H1 (cell line): Measurements from ENCODE around the gene COL26A1. TPM values are rescaled to one million over a fixed set of nuclear protein-coding genes. Genes with fewer than 3 reads are reported as not detected.

Experiments used
- CTCF ChIA-PET: fragments of 300-600 bp; sonication (Branson Sonifier 250); formaldehyde crosslinking; loops from one replicate; lab custom pipeline; 2021; ENCODE audit not compliant: partially characterized antibody; lab: Charles Lee
- POLR2A ChIA-PET: fragments of 300-600 bp; sonication (Branson Sonifier 250); formaldehyde crosslinking; loops from one replicate; lab custom pipeline; 2021; ENCODE audit warnings: inconsistent platforms; ENCODE audit not compliant: partially characterized antibody; lab: Charles Lee
- DNase-seq, 2 experiments: peaks; one replicate each; pipeline versions ENCODE4 v3.0.0 to v3.0.0-alpha.2; 2010 to 2022; ENCODE audit warnings: low spot score in 2 of 2, low read depth in 1 of 2, mixed read lengths in 1 of 2
- FAIRE-seq: peaks from 2 replicates; lab custom pipeline; 2011; peaks lifted over from hg19 to GRCh38; lab: Jason Lieb, UNC
- H2AFZ ChIP-seq: 2 replicates; pipeline ENCODE4 v1.8.1; 2012; ENCODE audit warnings: low read length, inconsistent platforms
- H2AK5ac ChIP-seq: 2 replicates; pipeline ENCODE4 v1.6.1; 2013; ENCODE audit warnings: low read depth, low read length
- H2BK120ac ChIP-seq: replicated peaks from 2 replicates; pipeline ENCODE3; 2013; ENCODE audit warnings: low read depth, low read length, inconsistent platforms
- H2BK12ac ChIP-seq: 2 replicates; pipeline ENCODE4 v1.6.1; 2013; ENCODE audit warnings: low read depth, low read length
- H2BK15ac ChIP-seq: 2 replicates; pipeline ENCODE4 v1.6.1; 2013; ENCODE audit warnings: low read length
- H2BK20ac ChIP-seq: 2 replicates; pipeline ENCODE4 v1.6.1; 2013; ENCODE audit warnings: low read length
- H2BK5ac ChIP-seq: 2 replicates; pipeline ENCODE4 v1.6.1; 2013; ENCODE audit warnings: low read depth, low read length
- H3K14ac ChIP-seq: 2 replicates; pipeline ENCODE4 v1.6.1; 2013; ENCODE audit warnings: inconsistent platforms; ENCODE audit not compliant: insufficient read length
- H3K18ac ChIP-seq: 2 replicates; pipeline ENCODE4 v1.6.1; 2013; ENCODE audit warnings: low read length; ENCODE audit errors: extremely low read depth
- H3K23ac ChIP-seq: 2 replicates; pipeline ENCODE4 v1.6.1; 2013; ENCODE audit warnings: inconsistent platforms; ENCODE audit not compliant: insufficient read length
- H3K23me2 ChIP-seq: 2 replicates; pipeline ENCODE4 v1.6.1; 2013; ENCODE audit warnings: low read depth, low read length
- H3K27ac ChIP-seq: 2 replicates; pipeline ENCODE4 v1.6.1; 2011; ENCODE audit warnings: low read depth, low read length, inconsistent platforms
- H3K27me3 ChIP-seq, 4 experiments: replicated peaks in 1 of 4; 1 replicate in 1 of 4; 2 replicates in 3 of 4; pipeline versions ENCODE4 v1.6.1 to v1.8.1; 2011 to 2013; ENCODE audit warnings: low read length in 3 of 4, mild to moderate bottlenecking in 3 of 4, inconsistent platforms in 2 of 4, mixed read lengths in 2 of 4, moderate library complexity in 1 of 4; ENCODE audit not compliant: control insufficient read depth in 3 of 4, insufficient read depth in 3 of 4; ENCODE audit errors: extremely low read depth in 1 of 4
- H3K36me3 ChIP-seq, 4 experiments: 2 replicates each; pipeline versions ENCODE4 v1.6.1 to v1.8.1; 2011 to 2013; ENCODE audit warnings: mild to moderate bottlenecking in 4 of 4, low read length in 3 of 4, moderate library complexity in 2 of 4, control low read depth in 1 of 4, inconsistent platforms in 1 of 4; ENCODE audit not compliant: insufficient read depth in 4 of 4, control insufficient read depth in 2 of 4
- H3K4ac ChIP-seq: replicated peaks from 2 replicates; pipeline ENCODE3; 2013; ENCODE audit warnings: low read length, low read depth, mixed read lengths, inconsistent platforms; ENCODE audit not compliant: insufficient read length
- H3K4me1 ChIP-seq, 4 experiments: replicated peaks in 1 of 4; 1 replicate in 1 of 4; 2 replicates in 3 of 4; pipeline versions ENCODE4 v1.6.1 to v1.8.1; 2011 to 2013; ENCODE audit warnings: low read length in 3 of 4, inconsistent platforms in 2 of 4, mixed read lengths in 1 of 4; ENCODE audit not compliant: insufficient read depth in 4 of 4, control insufficient read depth in 3 of 4
- H3K4me2 ChIP-seq, 2 experiments: 2 replicates each; pipeline versions ENCODE4 v1.6.1 to v1.8.1; 2011 to 2013; ENCODE audit warnings: low read depth in 2 of 2, low read length in 2 of 2, control low read depth in 1 of 2, inconsistent platforms in 1 of 2, mild to moderate bottlenecking in 1 of 2; ENCODE audit not compliant: insufficient read depth in 1 of 2
- H3K4me3 ChIP-seq, 4 experiments: fragments of 200-600, 300-600 bp in 1 of 4; sonication (generic), shearing (Covaris generic), sonication (Bioruptor Twin) in 1 of 4; 2 replicates each; pipeline versions ENCODE4 v1.5.1 to v1.8.1; 2011 to 2016; ENCODE audit warnings: low read length in 4 of 4, low read depth in 3 of 4, control low read depth in 2 of 4, inconsistent platforms in 2 of 4, mild to moderate bottlenecking in 2 of 4, mixed read lengths in 1 of 4, moderate library complexity in 1 of 4; ENCODE audit not compliant: insufficient read depth in 2 of 4; ENCODE audit errors: extremely low read depth in 1 of 4
- H3K56ac ChIP-seq: replicated peaks from 2 replicates; pipeline ENCODE3; 2013; ENCODE audit warnings: low read depth, mild to moderate bottlenecking, mixed read lengths, low read length, inconsistent platforms; ENCODE audit not compliant: insufficient read length
- H3K79me1 ChIP-seq: 2 replicates; pipeline ENCODE4 v1.6.1; 2013; ENCODE audit warnings: low read depth, low read length, control low read depth
- H3K79me2 ChIP-seq, 2 experiments: 2 replicates each; pipeline versions ENCODE4 v1.6.1 to v1.8.1; 2012 to 2013; ENCODE audit warnings: low read length in 2 of 2, mild to moderate bottlenecking in 2 of 2, inconsistent platforms in 1 of 2; ENCODE audit not compliant: insufficient read depth in 2 of 2, control insufficient read depth in 1 of 2
- H3K9ac ChIP-seq, 4 experiments: replicated peaks in 1 of 4; 1 replicate in 1 of 4; 2 replicates in 3 of 4; pipeline versions ENCODE4 v1.6.1 to v1.8.1; 2011 to 2013; ENCODE audit warnings: low read depth in 3 of 4, low read length in 3 of 4, control low read depth in 2 of 4, mild to moderate bottlenecking in 2 of 4, moderate library complexity in 2 of 4, inconsistent platforms in 1 of 4; ENCODE audit errors: extremely low read depth in 1 of 4
- H3K9me3 ChIP-seq, 2 experiments: 2 replicates each; pipeline versions ENCODE4 v1.6.1 to v1.8.1; 2012 to 2013; ENCODE audit warnings: mild to moderate bottlenecking in 2 of 2, moderate library complexity in 2 of 2, control low read depth in 1 of 2, inconsistent platforms in 1 of 2, low read depth in 1 of 2, low read length in 1 of 2, mixed read lengths in 1 of 2; ENCODE audit not compliant: insufficient read depth in 2 of 2
- H4K20me1 ChIP-seq, 2 experiments: replicated peaks in 1 of 2; 2 replicates each; pipeline versions ENCODE3 to v1.8.1; 2011 to 2013; ENCODE audit warnings: inconsistent platforms in 2 of 2, low read length in 2 of 2, mild to moderate bottlenecking in 1 of 2; ENCODE audit not compliant: insufficient read depth in 2 of 2, control insufficient read depth in 1 of 2
- H4K5ac ChIP-seq: 2 replicates; pipeline ENCODE4 v1.6.1; 2013; ENCODE audit warnings: low read length, low read depth, mixed read lengths, inconsistent platforms; ENCODE audit not compliant: insufficient read length
- H4K8ac ChIP-seq: 2 replicates; pipeline ENCODE4 v1.8.0; 2013; ENCODE audit warnings: mild to moderate bottlenecking, moderate library complexity, low read length, inconsistent platforms; ENCODE audit not compliant: insufficient read depth; ENCODE audit errors: extremely low read depth
- H4K91ac ChIP-seq: replicated peaks from 2 replicates; pipeline ENCODE3; 2013; ENCODE audit warnings: low read length, mixed read lengths, inconsistent platforms; ENCODE audit not compliant: insufficient read length
- KDM1A ChIP-seq: fragments of 200-600, 300-600 bp; sonication (generic); IDR thresholded peaks from 2 replicates; pipeline ENCODE4 v1.7.1; 2016; ENCODE audit warnings: mild to moderate bottlenecking, low read length, borderline replicate concordance
- MAFK ChIP-seq: IDR thresholded peaks from 2 replicates; pipeline ENCODE4 v1.6.1; 2012; ENCODE audit warnings: low read depth, mild to moderate bottlenecking, improper control_type of control experiment, low read length
- SIN3A ChIP-seq, 2 experiments: IDR thresholded peaks in 1 of 2; conservative IDR thresholded peaks in 1 of 2; 2 replicates each; pipeline ENCODE4 v1.6.1; 2011 to 2012; ENCODE audit warnings: low read length in 2 of 2, improper control_type of control experiment in 1 of 2, low read depth in 1 of 2, mild to moderate bottlenecking in 1 of 2
- TEAD4 ChIP-seq: IDR thresholded peaks from 2 replicates; pipeline ENCODE4 v1.6.1; 2012; ENCODE audit warnings: low read depth, low read length, inconsistent platforms, mixed read lengths
- whole genome bisulfite sequencing, 2 experiments: shearing (Covaris generic) in 1 of 2; methylation state at CpG; one replicate each; pipeline versions ENCODE4 v1.1.6 to v1.1.7; 2013 to 2015; ENCODE audit warnings: low lambda C conversion rate in 2 of 2, mixed read lengths in 2 of 2, inconsistent platforms in 1 of 2, low coverage in 1 of 2, missing lambda C conversion rate in 1 of 2; ENCODE audit not compliant: insufficient replicate concordance in 2 of 2, insufficient coverage in 1 of 2, insufficient read length in 1 of 2; ENCODE audit errors: extremely low coverage in 1 of 2, missing lambda C conversion rate in 1 of 2; 5-methylcytosine and 5-hydroxymethylcytosine counted together
- polyA plus RNA-seq, 7 experiments: library from polyadenylated mRNA; depleted of rRNA in 3 of 7; stranded (reverse) in 5 of 7; unstranded in 2 of 7; fragments of >200 nt in 5 of 7; fragments of 200-250 nt in 2 of 7; gene quantifications; 1 replicate in 5 of 7; 2 replicates in 1 of 7; 4 replicates in 1 of 7; pipeline versions ENCODE4 v1.2.1 to v1.2.3, GENCODE V29; 2011 to 2013; ENCODE audit warnings: missing spikeins in 2 of 7, mixed read lengths in 2 of 7
- total RNA-seq: library from RNA; stranded (reverse); fragmentation: NEBNext Ultra II Directional; extraction: Animal tissue kit (Norgen Biotek cat#: 25700); gene quantifications from 2 replicates; pipeline ENCODE4 v1.2.1, GENCODE V29; 2021

Gene COL26A1
- total and polyA plus RNA-seq, 2 of the 8 experiments (the other 6 are each of a cell fraction or from before 2014, with no cell fraction given) = 51.1 to 68.8 TPM

DNA sequence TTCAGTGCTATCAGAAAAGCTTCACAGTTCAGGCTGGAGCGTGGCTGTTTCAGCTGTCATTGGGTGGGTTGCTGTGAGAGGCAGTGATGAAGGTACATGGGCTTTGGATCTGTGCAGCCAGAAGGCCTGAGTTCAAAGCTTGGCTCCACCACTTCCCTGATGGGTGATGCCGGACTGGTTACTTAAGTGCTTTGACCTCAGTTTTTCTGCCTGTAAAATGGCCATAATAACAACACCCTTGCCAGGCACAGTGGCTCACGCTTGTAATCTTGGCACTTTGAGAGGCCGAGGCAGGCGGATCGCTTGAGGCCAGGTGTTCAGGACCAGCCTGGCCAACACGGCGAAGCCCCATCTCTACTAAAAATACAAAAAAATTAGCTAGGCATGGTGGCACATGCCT lies 30.6 kb upstream of the COL26A1 start:
- H3K4me3 ChIP-seq = no peak overlapping the region
- no peak for TF ChIP-seq MAFK
- TF ChIP-seq TEAD4 = no peak
- 0 out of 2 replicates have a peak, but pooled peaks have one; percentile 30 for TF ChIP-seq KDM1A
- TF ChIP-seq SIN3A (conservative IDR thresholded peaks at IDR 0.05 in 1 of 2, IDR thresholded peaks at IDR 0.05 in 1 of 2; ENCODE audit: low read depth in 1 of 2, low read length in 2 of 2) = no peak
- no peak overlapping the region for H3K4me2 ChIP-seq
- FAIRE-seq (no peak), DNase-seq (no peak)
- ChIA-PET CTCF (interaction anchor here (0.6 to 1.4 kb wide), 4 partner anchors 10 to 108 kb away, joined by 3 to 4 read pairs (median 4); partner anchors contain the start of gene IFT22), POLR2A (interaction anchor here (1.6 to 1.9 kb wide), 2 partner anchors 8 to 10 kb away, joined by 8 to 10 read pairs; partner anchors contain the start of gene IFT22)
- no peak overlapping the region for H3K14ac ChIP-seq
- H4K20me1 ChIP-seq = no peaks in the 10 kb centered on the region
- no peak overlapping the region for H3K18ac ChIP-seq
- H2AK5ac ChIP-seq = no peak overlapping the region
- H3K4me1 ChIP-seq = no peaks in the 10 kb centered on the region
- 95% methylated on average over 8 of the region's 8 CpGs; no CpG with 5 or more reads in 1 of the 2 experiments for WGBS, 2 experiments
- no peak overlapping the region for H4K5ac ChIP-seq
- no peaks in the 10 kb centered on the region for H3K36me3 ChIP-seq
- H3K79me1 ChIP-seq = no peaks in the 10 kb centered on the region
- no peak overlapping the region for H2AFZ ChIP-seq
- H2BK15ac ChIP-seq = no peak overlapping the region
- H2BK12ac ChIP-seq = no peak overlapping the region
- no peak overlapping the region for H2BK5ac ChIP-seq
- H3K9me3 ChIP-seq = no peaks in the 10 kb centered on the region
- no peaks in the 10 kb centered on the region for H3K27me3 ChIP-seq
- no peaks in the 10 kb centered on the region for H3K23me2 ChIP-seq
- H3K9ac ChIP-seq = no peak overlapping the region; a peak in 1 of 7 replicates
- no peak overlapping the region for H4K91ac ChIP-seq
- H3K79me2 ChIP-seq = no peaks in the 10 kb centered on the region
- no peak overlapping the region for H2BK20ac ChIP-seq
- H2BK120ac ChIP-seq = no peak overlapping the region
- H3K4ac ChIP-seq = no peak overlapping the region
- no peak overlapping the region for H4K8ac ChIP-seq
- no peak overlapping the region for H3K56ac ChIP-seq
- no peak overlapping the region for H3K23ac ChIP-seq
- no peak overlapping the region for H3K27ac ChIP-seq
